ENCODE results near the gene KRT75. TPM values are rescaled to one million over a fixed set of nuclear protein-coding genes. Genes with fewer than 3 reads are reported as not detected.

KRT75 gene
- total RNA-seq, 1 experiment from 2014 or later, result not detected

DNA sequence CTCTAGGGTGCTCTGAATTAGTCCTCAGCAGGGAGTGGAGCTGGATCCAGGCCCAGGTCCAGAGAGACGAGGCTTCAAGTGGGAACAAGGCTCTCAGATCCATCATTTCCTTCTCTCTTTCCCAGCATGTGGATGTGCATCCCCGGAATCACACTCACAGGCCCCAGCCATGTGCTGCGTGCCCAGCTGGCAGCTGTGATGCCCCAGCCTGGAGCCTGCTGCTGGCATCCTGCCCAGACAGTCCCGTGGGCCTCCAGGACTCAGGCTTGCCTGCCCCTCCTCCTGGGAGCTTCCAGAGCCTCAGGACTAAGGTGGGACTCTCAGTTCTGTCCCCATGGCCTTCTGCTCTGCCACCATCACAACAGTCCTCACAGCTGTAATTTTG lies 42.6 kb downstream of the KRT75 start:
- no TSS peak for BruUV-seq (replicated peaks)
- H3K27ac ChIP-seq (ENCODE audit: low read depth, low read length, poor library complexity, severe bottlenecking), result no peak overlapping the region
- H3K9me3 ChIP-seq (ENCODE audit: low read depth, low read length, poor library complexity, severe bottlenecking), result no peaks in the 10 kb centered on the region
- H3K4me3 ChIP-seq (ENCODE audit: low read depth, low read length, poor library complexity, severe bottlenecking), result no peak overlapping the region
- DNase-seq (ENCODE audit: low spot score), result peak; percentile 51
- H3K4me1 ChIP-seq (ENCODE audit: insufficient read depth, low read length, poor library complexity, severe bottlenecking), result peaks cover 5% of the 10 kb centered on the region
- H3K27me3 ChIP-seq (replicated peaks; ENCODE audit: insufficient read depth, low read depth, low read length, poor library complexity), result peaks cover 11% of the 10 kb centered on the region
- no peak for TF ChIP-seq EZH2 (IDR thresholded peaks at IDR 0.05; ENCODE audit: borderline replicate concordance, low read depth, low read length, poor library complexity, severe bottlenecking)
- TF ChIP-seq, protein P1, sequence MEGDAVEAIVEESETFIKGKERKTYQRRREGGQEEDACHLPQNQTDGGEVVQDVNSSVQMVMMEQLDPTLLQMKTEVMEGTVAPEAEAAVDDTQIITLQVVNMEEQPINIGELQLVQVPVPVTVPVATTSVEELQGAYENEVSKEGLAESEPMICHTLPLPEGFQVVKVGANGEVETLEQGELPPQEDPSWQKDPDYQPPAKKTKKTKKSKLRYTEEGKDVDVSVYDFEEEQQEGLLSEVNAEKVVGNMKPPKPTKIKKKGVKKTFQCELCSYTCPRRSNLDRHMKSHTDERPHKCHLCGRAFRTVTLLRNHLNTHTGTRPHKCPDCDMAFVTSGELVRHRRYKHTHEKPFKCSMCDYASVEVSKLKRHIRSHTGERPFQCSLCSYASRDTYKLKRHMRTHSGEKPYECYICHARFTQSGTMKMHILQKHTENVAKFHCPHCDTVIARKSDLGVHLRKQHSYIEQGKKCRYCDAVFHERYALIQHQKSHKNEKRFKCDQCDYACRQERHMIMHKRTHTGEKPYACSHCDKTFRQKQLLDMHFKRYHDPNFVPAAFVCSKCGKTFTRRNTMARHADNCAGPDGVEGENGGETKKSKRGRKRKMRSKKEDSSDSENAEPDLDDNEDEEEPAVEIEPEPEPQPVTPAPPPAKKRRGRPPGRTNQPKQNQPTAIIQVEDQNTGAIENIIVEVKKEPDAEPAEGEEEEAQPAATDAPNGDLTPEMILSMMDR (conservative IDR thresholded peaks at IDR 0.05; ENCODE audit: low read depth, low read length), result no peak
- CTCF ChIA-PET, result interaction anchor here (0.6 to 1.0 kb wide), 4 partner anchors 18 to 479 kb away, joined by 3 read pairs; no protein-coding TSS in a partner anchor
- no peaks in the 10 kb centered on the region for H3K36me3 ChIP-seq (ENCODE audit: insufficient read depth, low read length, poor library complexity, severe bottlenecking)
- POLR2A ChIA-PET (ENCODE audit: low non-redundant PET), result no interaction called here
- intact Hi-C loops (cut with micrococcal nuclease; ENCODE audit: unreplicated experiment), result no loop called here

GRCh38 chr12:52390739-52391617 lies 43.2 kb downstream of the KRT75 start:
- intact Hi-C loops (cut with micrococcal nuclease; ENCODE audit: unreplicated experiment), result no loop called here
- Histone ChIP-seq H3K36me3 (ENCODE audit: insufficient read depth, low read length, poor library complexity, severe bottlenecking) (no peaks in the 10 kb centered on the region), H3K27me3 (replicated peaks; ENCODE audit: insufficient read depth, low read depth, low read length, poor library complexity) (peaks cover 11% of the 10 kb centered on the region), H3K9me3 (ENCODE audit: low read depth, low read length, poor library complexity, severe bottlenecking) (no peaks in the 10 kb centered on the region), H3K4me1 (ENCODE audit: insufficient read depth, low read length, poor library complexity, severe bottlenecking) (peaks cover 1% of the 10 kb centered on the region), H3K27ac (ENCODE audit: low read depth, low read length, poor library complexity, severe bottlenecking) (no peak overlapping the region), H3K4me3 (ENCODE audit: low read depth, low read length, poor library complexity, severe bottlenecking) (no peak overlapping the region)
- ChIA-PET POLR2A (ENCODE audit: low non-redundant PET) (no interaction called here), CTCF (interaction anchor here (1.0 kb wide), 1 partner anchor 17 kb away, joined by 3 read pairs; no protein-coding TSS in a partner anchor)
- TF ChIP-seq, protein P1 (conservative IDR thresholded peaks at IDR 0.05; ENCODE audit: low read depth, low read length), result peak; percentile 62
- no peak for TF ChIP-seq EZH2 (IDR thresholded peaks at IDR 0.05; ENCODE audit: borderline replicate concordance, low read depth, low read length, poor library complexity, severe bottlenecking)
- DNase-seq (ENCODE audit: low spot score), result peak; percentile 25
- BruUV-seq (replicated peaks), result no TSS peak

DNA sequence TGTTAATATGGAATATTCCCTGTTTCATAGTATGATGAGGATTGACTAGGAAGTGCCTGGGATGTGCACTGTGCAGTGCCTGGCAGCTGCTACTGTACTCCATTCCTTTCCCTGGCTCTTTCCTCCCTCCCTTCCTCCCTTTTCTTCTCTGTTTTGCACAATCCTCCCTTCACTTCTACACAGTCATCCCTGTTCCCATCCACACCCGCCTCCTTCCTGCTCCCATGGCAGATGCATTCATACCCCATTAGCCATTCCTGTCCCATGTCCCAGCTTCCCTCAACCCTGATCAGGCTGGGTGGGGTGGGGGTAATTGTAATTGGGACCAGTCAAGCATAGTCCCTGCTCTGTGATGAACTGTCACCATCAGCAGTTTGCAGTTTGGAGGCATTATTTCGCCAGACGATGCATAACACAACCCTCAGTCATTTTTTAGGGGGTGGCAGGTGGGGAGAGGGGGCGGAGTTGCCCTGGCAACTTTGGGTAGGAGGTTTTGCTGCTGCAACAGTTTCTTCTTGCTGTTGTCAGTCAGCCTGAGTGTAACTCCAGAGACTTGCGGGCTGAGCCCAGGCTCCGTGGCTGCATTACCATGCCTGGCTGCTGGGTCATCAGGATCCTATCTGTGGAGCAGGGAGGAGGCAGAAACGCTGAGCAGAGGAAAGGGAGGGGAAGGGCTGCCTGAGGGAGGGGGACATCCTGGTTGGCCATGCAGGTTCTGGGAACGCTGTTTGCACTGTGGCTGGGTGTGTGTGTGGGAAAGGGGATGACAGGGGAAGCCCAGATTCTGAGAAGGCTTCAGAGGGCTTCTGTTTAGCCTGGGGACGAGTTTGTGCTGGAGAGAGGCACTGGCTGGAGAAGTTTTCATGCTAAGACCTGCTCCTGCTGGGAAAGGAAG lies 44.6 kb downstream of the KRT75 start:
- POLR2A ChIA-PET (ENCODE audit: low non-redundant PET), result no interaction called here
- DNase-seq (ENCODE audit: low spot score), result no peak

More for the DNA sequence above, 44.6 kb downstream of the KRT75 start:
- Histone ChIP-seq H3K27ac (ENCODE audit: low read depth, low read length, poor library complexity, severe bottlenecking) (no peak overlapping the region), H3K4me3 (ENCODE audit: low read depth, low read length, poor library complexity, severe bottlenecking) (no peak overlapping the region), H3K27me3 (replicated peaks; ENCODE audit: insufficient read depth, low read depth, low read length, poor library complexity) (peaks cover 11% of the 10 kb centered on the region), H3K36me3 (ENCODE audit: insufficient read depth, low read length, poor library complexity, severe bottlenecking) (no peaks in the 10 kb centered on the region), H3K9me3 (ENCODE audit: low read depth, low read length, poor library complexity, severe bottlenecking) (no peaks in the 10 kb centered on the region), H3K4me1 (ENCODE audit: insufficient read depth, low read length, poor library complexity, severe bottlenecking) (no peaks in the 10 kb centered on the region)
- intact Hi-C loops (cut with micrococcal nuclease; ENCODE audit: unreplicated experiment), result no loop called here
- CTCF ChIA-PET, result no interaction called here
- TF ChIP-seq, protein P1 (conservative IDR thresholded peaks at IDR 0.05; ENCODE audit: low read depth, low read length), result no peak
- TF ChIP-seq EZH2 (IDR thresholded peaks at IDR 0.05; ENCODE audit: borderline replicate concordance, low read depth, low read length, poor library complexity, severe bottlenecking), result no peak
- BruUV-seq (replicated peaks), result no TSS peak

All from A673 (cell line).